Osteoblast (primary cell): ENCODE data around the gene EME1. TPM values are rescaled to one million over a fixed set of nuclear protein-coding genes. Genes with fewer than 3 reads are reported as not detected.

Experiments
- DNase-seq: peaks from one replicate; pipeline ENCODE4 v3.0.0; 2011; ENCODE audit warnings: low spot score, mixed read lengths; ENCODE audit not compliant: insufficient read length; ENCODE audit errors: missing footprints
- H2AFZ ChIP-seq: 2 replicates; pipeline ENCODE4 v1.6.0; 2011; ENCODE audit warnings: mild to moderate bottlenecking, low read length
- H3K27ac ChIP-seq: 2 replicates; pipeline ENCODE4 v1.5.1; 2011; ENCODE audit warnings: mild to moderate bottlenecking, low read depth, low read length, moderate library complexity
- H3K27me3 ChIP-seq: 2 replicates; pipeline ENCODE4 v1.6.0; 2012; ENCODE audit warnings: mild to moderate bottlenecking, control low read depth, inconsistent platforms, low read length, moderate library complexity; ENCODE audit not compliant: insufficient read depth
- H3K36me3 ChIP-seq: 2 replicates; pipeline ENCODE4 v1.5.1; 2011; ENCODE audit warnings: mild to moderate bottlenecking, low read length, control low read depth, moderate library complexity; ENCODE audit not compliant: insufficient read depth
- H3K4me1 ChIP-seq: 2 replicates; pipeline ENCODE4 v1.5.1; 2011; ENCODE audit warnings: mild to moderate bottlenecking, low read length, control low read depth, moderate library complexity; ENCODE audit not compliant: insufficient read depth
- H3K4me2 ChIP-seq: 2 replicates; pipeline ENCODE4 v1.6.0; 2011; ENCODE audit warnings: mild to moderate bottlenecking, low read length; ENCODE audit not compliant: insufficient read depth
- H3K4me3 ChIP-seq: fragments of 200-600 bp; sonication (generic); 3 replicates; pipeline ENCODE4 v1.5.1; 2012; ENCODE audit warnings: mild to moderate bottlenecking, low read length, inconsistent platforms; ENCODE audit not compliant: insufficient read depth
- H3K79me2 ChIP-seq: 2 replicates; pipeline ENCODE4 v1.6.0; 2012; ENCODE audit warnings: mild to moderate bottlenecking, low read length, control low read depth, inconsistent platforms; ENCODE audit not compliant: insufficient read depth
- H3K9me3 ChIP-seq: 2 replicates; pipeline ENCODE4 v1.5.1; 2011; ENCODE audit warnings: low read depth, low read length, control low read depth
- H4K20me1 ChIP-seq: 2 replicates; pipeline ENCODE4 v1.6.0; 2012; ENCODE audit warnings: mild to moderate bottlenecking, low read length, control low read depth; ENCODE audit not compliant: insufficient read depth
- CTCF ChIP-seq: IDR thresholded peaks from 2 replicates; pipeline ENCODE4 v1.5.1; 2011; ENCODE audit warnings: mild to moderate bottlenecking, low read depth, low read length, moderate library complexity; ENCODE audit errors: extremely low read depth
- total RNA-seq: library from RNA; depleted of rRNA; stranded (reverse); fragments of >200 nt; gene quantifications from 2 replicates; pipeline ENCODE4 v1.2.3, GENCODE V29; 2012

Gene EME1
- total RNA-seq, 1 donor, result 0.72 TPM

GRCh38 chr17:50355336-50355700, 17.7 kb upstream of the EME1 start:
- peaks cover 31% of the 10 kb centered on the region for H3K79me2 ChIP-seq
- TF ChIP-seq CTCF, result no peak
- H2AFZ ChIP-seq, result no peak overlapping the region
- peaks cover 73% of the 10 kb centered on the region for H3K36me3 ChIP-seq
- no peaks in the 10 kb centered on the region for H3K27me3 ChIP-seq
- peak; percentile 59 for DNase-seq
- no peaks in the 10 kb centered on the region for H3K9me3 ChIP-seq
- H3K4me2 ChIP-seq, result no peak overlapping the region
- no peaks in the 10 kb centered on the region for H3K4me1 ChIP-seq
- no peak overlapping the region for H3K27ac ChIP-seq
- H4K20me1 ChIP-seq, result peaks cover 54% of the 10 kb centered on the region
- no peak overlapping the region for H3K4me3 ChIP-seq

- no peaks in the 10 kb centered on the region for H3K4me1 ChIP-seq
- H3K36me3 ChIP-seq, result peaks cover 76% of the 10 kb centered on the region
- H3K27me3 ChIP-seq, result no peaks in the 10 kb centered on the region
- H3K4me3 ChIP-seq, result no peak overlapping the region
- no peak for TF ChIP-seq CTCF
- no peaks in the 10 kb centered on the region for H3K9me3 ChIP-seq
- H3K4me2 ChIP-seq, result no peak overlapping the region
- H4K20me1 ChIP-seq, result peaks cover 50% of the 10 kb centered on the region
- H3K79me2 ChIP-seq, result peaks cover 26% of the 10 kb centered on the region
- no peak overlapping the region for H3K27ac ChIP-seq
- no peak overlapping the region for H2AFZ ChIP-seq
- DNase-seq, result peak; percentile 68
Observed at GRCh38 chr17:50355701-50356341, 17.2 kb upstream of the EME1 start.

- Histone ChIP-seq H3K27me3 (no peaks in the 10 kb centered on the region), H3K4me2 (no peak overlapping the region), H4K20me1 (peaks cover 47% of the 10 kb centered on the region), H2AFZ (no peak overlapping the region), H3K27ac (no peak overlapping the region), H3K4me3 (no peak overlapping the region), H3K79me2 (peaks cover 22% of the 10 kb centered on the region), H3K36me3 (peaks cover 80% of the 10 kb centered on the region), H3K4me1 (no peaks in the 10 kb centered on the region), H3K9me3 (no peaks in the 10 kb centered on the region)
- no peak for TF ChIP-seq CTCF
- DNase-seq, result peak; percentile 60
Observed at GRCh38 chr17:50356418-50356817, 16.6 kb upstream of the EME1 start.

GRCh38 chr17:50356892-50357510, 16.0 kb upstream of the EME1 start:
- no peak for TF ChIP-seq CTCF
- Histone ChIP-seq H3K4me2 (no peak overlapping the region), H3K4me3 (no peak overlapping the region), H3K79me2 (peaks cover 16% of the 10 kb centered on the region), H3K36me3 (peaks cover 80% of the 10 kb centered on the region), H3K27ac (no peak overlapping the region), H3K9me3 (no peaks in the 10 kb centered on the region), H2AFZ (no peak overlapping the region), H3K4me1 (no peaks in the 10 kb centered on the region), H3K27me3 (no peaks in the 10 kb centered on the region), H4K20me1 (peaks cover 42% of the 10 kb centered on the region)
- peak; percentile 77 for DNase-seq
